NCI-H526 (cell line): ENCODE measurements around the gene PTPRK.

Source experiments
- DNase-seq, 2 experiments: peaks; one replicate each; lab custom pipeline; 2025; lab: John Stamatoyannopoulos, UW

PTPRK gene

GRCh38 chr6:128380891-128381290 is 139.5 kb downstream of the PTPRK start:
- no peak for DNase-seq

DNA sequence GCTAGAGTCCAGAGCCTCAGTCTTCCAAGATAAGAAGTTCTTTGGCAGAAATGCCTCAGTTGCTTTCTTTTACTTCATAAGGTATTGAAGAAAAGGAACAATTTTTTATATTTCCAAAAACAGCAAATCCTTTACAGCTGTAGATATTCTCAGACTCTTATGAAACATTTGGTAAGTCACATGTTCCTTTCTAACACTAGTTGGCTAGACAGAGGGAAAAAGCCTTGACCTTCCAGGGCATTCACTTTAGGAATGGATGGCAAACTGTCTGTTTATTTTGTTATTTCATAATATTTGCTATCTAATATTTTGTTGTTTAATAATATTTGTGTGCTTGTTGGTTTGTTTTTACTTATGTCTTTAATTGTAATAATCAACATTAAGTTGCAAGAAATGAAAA is 140.8 kb downstream of the PTPRK start:
- DNase-seq: no peak

DNA sequence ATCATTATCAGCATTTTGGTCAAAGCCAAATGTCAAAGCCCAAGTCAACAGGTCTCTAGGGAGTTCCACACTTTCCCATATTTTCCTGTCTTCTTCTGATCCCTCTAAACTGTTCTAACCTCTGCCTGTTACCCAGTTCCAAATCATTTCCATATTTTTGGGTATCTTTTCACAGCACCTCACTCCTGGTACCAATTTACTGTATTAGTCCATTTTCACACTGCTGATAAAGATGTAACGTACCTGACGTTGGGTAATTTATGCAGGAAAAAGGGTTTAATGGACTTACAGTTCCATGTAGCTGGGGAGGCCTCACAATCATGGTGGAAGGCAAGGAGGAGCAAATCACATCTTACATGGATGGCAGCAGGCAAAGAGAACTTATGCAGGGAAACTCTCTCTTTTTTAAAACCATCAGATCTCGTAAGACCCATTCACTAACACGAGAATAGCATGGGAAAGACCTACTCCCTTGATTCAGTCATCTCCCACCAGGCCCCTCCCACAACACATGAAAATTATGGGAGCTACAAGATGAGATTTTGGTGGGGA is 143.4 kb downstream of the PTPRK start:
- no peak for DNase-seq

GRCh38 chr6:128371136-128371535 is 149.3 kb downstream of the PTPRK start:
- no peak for DNase-seq

DNA sequence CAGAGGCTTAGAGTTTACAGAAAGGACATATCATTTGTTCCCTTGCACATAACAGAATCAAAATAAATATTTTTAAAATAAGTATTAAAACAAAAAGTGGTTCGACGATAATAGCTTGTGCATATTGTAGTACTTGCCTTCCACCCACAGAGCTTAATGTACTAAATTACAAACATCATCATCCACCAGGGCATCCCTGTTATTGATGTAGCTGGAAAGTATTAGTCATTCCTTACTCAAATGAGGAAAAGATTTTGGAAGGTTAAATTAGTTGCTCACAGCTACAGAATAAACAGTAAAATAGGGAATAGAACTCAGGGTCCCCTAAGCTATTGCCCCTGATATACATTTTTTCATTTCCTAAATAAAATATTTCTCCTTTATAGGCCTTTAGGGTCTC is 150.3 kb downstream of the PTPRK start:
- DNase-seq: no peak

- DNase-seq: no peak
These were observed 152.0 kb downstream of the PTPRK start for GRCh38 chr6:128368213-128368944.

DNA sequence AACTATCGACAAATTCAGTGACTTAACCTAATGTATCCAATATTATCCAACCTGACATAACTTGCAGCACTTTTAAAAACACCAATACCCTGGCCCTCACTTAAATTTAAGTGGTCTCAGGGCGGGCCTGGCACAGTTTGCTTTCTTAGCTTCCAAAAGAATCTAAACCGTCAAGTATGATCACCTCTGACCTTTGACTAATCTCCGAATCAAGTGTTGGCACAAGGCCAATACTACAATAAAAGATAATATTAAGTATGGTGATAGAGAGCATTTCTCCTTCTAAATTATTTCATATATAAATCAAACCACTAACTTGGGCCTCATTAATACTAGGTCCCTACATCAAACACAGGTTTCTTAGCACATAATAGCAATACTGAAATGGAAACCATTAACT is 153.0 kb downstream of the PTPRK start:
- no peak for DNase-seq

- DNase-seq: no peak
These were observed 154.8 kb downstream of the PTPRK start for GRCh38 chr6:128365520-128366160.

GRCh38 chr6:128364766-128365519 is 155.5 kb downstream of the PTPRK start:
- DNase-seq: no peak

DNA sequence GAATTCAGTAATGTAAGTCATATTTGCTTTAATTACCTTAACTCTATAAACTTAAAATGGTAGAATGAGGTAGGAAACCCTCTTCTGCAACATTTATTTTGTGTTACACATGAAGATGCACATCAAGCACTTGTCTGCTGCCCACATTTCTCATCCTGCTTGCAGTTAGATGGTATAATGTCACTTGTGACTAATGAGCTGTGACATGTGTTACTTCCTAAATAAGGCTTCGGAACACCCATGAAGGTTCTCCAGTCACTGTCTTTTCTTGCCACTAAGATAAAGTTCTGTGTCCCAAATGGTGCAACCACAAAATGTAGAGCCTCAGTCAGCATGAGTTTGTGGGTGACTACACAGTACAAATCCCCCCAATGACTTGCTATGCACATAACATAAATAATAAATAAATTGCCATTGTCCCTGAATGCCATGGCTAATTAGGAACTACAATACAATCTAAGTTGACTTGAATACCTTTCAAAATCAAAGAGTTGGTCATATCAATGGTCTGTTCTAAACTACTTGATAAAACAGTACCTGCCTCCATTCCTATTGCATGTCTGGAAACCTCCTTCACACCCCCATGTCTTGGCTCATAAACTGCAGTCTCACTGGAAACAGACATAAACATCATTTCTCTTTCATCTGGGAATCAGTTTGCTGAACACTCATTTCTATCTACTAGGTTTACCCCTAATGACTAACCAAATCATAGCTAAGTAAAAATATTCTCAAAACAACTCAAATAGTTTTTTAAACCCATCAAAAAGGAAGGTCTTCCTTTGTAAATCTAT is 157.2 kb downstream of the PTPRK start:
- DNase-seq: no peak

DNA sequence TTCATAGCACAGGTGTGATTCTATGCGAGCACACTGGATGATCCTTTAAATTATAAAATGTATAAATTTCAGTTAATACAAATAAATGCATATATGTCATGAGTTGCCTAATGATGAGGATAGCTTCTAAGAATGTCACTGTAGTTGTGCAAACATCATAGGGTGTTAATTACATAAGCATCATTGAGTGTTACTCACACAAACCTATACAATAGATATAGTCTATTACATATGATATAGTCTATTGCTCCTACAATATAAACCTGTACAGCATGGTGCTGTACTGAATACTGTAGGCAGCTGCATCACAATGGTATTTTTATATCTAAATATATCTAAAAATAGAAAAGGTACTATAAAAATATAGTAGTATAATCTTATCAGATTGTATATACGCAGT is 159.0 kb downstream of the PTPRK start:
- DNase-seq: no peak

GRCh38 chr6:128358244-128358776 is 162.1 kb downstream of the PTPRK start:
- no peak for DNase-seq

DNA sequence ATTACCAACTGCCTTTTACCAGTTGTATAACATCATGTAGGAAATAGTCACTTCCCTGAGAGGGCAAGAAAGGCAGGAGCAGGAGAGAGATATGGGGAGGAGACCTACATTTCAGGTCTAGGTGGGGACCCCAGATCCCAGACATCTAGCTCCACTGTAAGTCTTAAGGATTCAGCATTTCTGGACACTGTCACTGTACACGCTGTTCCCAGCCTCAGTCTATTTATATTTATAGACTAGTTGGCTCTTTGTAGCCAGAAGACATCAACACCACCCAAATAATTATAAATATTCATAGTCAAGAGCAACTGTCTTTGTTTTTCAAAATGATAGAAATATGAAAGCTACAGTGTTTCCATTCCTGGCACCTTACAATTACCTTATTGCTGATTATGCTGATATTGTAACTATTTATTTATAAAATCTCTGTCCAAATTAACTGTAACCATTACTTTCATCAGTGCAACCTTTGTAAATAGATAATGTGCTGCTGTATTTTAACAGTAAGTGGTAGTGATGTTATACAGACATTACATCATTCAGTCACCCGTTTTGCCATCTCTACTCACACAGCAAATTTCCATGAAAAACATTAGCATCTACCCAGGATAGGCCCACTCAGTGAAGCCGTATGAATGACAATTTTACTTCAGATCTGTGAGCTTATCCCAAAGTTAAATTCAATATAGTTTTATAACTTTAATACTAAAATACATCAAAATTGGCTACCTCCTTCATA is 162.8 kb downstream of the PTPRK start:
- no peak for DNase-seq

DNA sequence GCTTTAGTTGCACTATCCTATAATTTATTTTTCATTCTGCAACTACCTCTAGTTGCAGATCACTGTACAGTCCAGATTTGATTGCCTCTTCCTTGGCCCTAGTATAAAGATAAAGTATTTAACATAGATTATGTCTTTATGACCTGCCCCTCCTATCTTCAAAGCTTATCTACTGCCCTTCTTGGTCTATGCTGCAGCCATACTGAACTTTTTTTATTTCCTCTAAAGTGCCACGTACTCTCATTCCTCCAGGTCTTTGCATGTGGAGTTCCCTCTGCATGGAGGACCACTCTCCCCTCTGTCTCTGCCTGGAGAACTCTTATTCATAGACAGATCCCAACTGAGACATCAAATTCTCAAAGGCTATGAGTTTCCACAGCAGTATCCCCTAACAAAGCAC is 168.0 kb downstream of the PTPRK start:
- no peak for DNase-seq

DNA sequence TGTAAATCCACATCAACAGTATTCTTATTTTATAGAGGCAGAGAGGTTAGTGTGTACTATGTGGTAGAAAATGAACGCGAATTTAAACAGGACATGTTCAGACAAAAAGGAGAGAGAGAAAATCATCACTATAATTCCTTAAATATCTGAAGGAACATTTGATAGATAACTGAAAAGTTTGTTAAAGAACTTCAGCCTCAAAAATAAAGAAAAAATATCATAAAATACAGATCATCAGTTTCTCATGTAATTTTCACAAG is 169.2 kb downstream of the PTPRK start:
- DNase-seq: no peak

DNA sequence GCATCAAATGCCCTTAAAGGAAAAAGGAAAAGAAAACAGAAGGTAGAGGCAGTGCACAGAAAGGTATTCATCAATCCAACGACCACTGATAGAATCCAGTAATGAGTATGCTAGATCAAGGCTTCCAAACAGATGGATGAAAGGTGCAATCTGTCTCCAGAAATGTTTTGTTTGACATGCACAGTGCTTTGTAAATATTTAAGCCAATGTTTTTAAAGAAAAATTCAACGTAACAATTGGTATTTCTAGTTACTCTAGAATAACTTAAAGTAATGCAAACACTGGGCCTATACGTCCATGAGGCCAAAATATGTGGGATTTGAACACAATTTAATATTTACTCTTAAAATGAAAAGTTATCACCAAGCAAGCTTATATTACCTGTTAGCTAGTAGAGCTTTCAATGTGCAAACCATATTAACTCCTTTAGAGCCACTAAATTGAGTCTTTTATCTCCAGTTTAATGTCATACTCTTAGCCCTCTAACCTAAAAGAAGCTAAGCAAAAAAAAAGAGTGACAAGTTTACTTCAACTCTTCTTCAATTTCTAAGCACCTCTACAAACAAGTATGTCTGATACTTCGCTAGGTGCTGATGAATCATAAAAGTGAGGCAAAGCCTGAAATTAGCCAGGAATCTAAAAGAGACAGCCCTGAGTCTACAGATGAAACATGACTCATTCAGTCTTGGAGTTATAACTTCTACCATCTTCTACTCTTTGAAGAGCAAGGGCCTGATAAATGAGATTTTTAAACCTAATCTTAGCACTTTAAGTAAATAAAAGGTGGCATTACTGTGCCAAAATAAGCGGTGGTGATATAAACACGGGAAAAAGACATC is 169.8 kb downstream of the PTPRK start:
- DNase-seq: no peak

- no peak for DNase-seq
These were observed 173.3 kb downstream of the PTPRK start for GRCh38 chr6:128347123-128347522.

DNA sequence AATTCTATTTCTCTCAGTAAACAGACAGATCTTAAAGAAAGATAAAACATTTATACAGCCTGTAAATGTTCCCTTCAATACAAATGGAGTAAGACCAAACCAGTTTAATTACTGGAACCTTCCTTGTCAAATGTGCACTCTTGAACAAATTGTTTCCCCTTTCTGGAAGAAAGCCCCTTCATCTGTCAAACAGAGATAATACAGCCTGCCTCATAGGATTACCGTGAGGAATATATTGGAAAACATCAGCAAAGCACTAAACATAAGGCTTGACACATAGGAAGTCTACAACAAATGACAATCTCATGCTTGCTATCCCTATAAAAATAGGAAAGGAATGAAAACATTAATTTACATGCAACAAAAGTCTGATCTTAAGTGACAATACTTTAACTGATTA is 173.8 kb downstream of the PTPRK start:
- no peak for DNase-seq

- DNase-seq: no peak
These were observed 175.1 kb downstream of the PTPRK start for GRCh38 chr6:128345278-128345677.

DNA sequence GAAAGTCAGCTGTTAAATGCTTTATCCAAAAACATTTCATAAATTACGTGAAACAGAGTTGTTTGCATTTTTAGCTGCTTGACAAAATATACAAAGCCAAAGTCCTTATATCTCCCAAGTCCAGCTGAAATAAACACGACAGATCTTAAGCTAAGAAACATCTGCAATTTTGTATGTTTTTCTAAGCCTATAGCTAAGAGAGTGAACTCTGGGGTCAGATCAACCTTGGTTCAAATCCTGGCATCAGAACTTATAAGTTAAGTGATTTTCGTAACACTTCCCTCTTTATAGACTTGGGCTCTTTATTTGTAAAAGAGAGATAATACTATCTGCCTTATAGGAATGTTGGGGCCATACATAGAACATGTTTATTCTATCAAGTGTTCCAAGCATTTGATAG is 176.7 kb downstream of the PTPRK start:
- DNase-seq: no peak
